Stimulated activated CD8-positive, alpha-beta memory T cell treated with anti-CD3 and anti-CD28 coated beads, Interleukin-2, amount 100 ng/mL, for 1 hour (primary cell): Measurements from ENCODE around the gene GALNT17.

Source experiments
- DNase-seq, 2 donors: peaks; one replicate each; pipeline ENCODE4 v3.0.0-alpha.2; 2020; ENCODE audit warnings: low read depth in 2 of 2

Gene GALNT17

GRCh38 chr7:71393661-71394060, 261.7 kb downstream of the GALNT17 start:
- DNase-seq = no peak

GRCh38 chr7:71402684-71403083, 270.7 kb downstream of the GALNT17 start:
- DNase-seq = no peak

DNA sequence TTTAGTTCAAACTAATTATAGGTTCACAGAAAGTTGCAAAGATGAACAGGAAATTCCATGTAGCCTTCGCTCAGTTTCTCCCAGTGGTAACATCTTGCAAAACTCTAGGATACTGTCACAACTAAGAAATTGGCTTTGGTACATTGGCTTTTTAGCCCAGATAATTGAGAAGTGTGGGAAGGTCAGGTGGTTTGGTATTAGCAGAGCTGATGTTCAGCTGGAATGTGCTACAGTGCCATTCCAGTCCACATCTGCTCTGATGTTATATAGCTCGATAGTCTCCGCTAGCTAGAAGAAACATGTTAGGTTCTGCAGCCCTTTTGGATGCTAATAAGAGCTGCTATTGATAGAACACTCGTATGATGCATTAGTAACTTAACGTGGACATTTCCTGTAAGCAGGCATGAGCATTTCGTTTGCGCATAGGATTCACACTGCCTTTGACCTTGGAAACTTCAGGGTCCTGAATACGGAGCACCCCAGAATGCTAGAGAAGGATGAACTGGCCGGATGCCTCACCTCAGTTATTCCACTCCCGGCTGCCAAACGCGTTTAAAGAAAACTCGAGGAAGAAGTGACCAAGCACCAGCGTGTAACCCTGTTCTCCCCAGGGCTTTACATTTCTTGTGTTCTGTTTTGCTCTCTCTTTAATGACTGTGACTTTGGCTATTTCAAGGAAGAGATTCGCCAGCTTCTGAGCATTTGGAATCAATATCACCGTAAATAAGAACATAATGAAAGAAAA, 271.4 kb downstream of the GALNT17 start:
- DNase-seq = no peak

DNA sequence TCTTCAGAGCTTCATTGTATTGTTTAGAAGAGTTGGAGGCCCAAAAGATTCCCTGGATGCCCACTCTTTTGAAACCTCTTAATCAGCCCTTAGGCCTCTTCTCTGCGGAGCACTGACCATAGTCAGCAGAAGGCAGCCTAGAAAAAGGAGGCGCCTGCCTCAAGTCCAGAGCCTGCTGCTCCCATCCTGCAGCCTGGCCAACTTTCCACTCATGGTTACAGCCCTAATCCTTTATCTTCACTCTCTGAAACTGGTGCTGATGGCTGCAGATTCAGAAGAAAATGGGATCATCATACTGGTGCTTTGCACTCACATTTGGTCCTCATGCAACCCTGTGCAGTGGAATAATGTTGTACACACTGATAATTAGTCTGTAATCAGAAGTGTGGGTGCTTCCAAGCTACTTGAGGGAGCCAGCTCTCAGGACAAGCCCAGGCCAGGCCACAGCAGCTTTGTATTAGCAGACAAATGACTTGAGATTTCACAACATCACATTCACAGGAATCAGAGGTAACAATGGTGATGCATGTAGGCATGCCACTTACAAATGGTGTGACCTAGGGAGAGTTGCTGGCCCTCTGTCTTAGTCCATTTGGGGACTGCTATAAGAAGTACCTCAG, 272.9 kb downstream of the GALNT17 start:
- DNase-seq = no peak

GRCh38 chr7:71408271-71408670, 276.3 kb downstream of the GALNT17 start:
- DNase-seq = no peak

DNA sequence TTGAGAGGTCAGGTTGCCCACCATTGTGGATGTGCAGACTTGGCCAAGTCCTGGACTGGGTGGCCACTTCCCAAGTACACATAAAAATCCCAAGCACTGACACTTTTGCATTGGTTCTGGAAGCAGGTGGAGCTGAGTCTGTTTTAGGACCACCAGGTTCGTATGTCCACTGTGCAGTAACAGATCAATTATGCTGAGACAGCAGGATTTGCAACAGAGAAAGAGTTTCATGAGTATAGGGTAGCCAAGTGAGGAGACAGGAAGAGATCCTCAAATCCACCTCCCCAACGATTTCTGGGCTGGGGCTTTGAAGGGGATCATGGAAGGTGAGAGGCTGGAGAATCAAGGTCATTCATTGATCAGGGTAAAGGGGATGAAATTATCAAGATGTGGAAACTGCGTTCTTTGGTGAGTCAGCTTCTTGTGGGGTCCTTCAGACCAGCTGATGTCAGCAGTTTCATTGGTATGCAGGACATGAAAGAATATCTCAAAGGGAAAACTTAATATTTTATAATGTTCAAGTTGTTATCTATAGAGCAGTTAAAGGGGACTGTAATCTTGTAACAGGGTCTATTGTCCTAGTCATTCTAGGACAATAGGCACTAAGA, 277.7 kb downstream of the GALNT17 start:
- DNase-seq = no peak

GRCh38 chr7:71411475-71411874, 279.5 kb downstream of the GALNT17 start:
- DNase-seq = no peak

- no peak for DNase-seq
Observed at GRCh38 chr7:71414490-71414889, 282.5 kb downstream of the GALNT17 start.

DNA sequence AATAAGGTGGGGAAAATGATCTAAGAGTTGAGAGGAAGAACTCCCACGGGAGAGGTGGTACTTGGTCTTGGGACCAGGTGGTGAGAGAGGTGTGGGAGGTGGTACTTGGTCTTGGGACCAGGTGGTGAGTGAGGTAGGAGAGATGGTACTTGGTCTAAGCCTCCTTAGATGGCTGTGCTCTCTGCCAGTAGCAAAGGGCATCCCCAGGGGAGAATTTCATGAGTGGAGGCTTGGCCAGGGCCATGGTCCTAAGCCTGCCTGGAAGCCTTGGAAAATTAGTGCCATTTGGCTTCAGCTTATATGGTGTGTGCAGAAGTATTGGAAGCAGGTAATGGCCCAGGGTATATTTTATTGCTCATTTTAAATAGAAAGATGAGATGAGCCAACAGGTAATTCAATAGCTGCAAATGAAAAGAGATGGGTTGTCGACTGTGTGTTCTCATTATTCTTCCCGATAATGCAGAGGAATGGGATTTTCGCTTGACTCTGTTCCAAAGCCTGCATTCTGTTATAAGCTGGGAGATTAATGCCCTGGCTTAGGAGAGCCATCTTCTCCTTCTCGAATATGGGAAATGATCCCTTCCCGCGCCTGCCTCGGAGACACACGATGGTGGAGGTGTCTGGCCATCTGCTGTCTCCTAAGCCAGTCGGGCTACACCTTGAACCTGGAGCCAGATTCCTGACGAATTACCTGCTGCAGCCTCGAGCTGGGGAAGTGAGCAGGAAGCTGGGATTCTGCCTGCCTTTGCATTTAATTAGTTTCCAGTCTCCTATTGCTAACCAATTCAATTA, 287.8 kb downstream of the GALNT17 start:
- no peak for DNase-seq

DNA sequence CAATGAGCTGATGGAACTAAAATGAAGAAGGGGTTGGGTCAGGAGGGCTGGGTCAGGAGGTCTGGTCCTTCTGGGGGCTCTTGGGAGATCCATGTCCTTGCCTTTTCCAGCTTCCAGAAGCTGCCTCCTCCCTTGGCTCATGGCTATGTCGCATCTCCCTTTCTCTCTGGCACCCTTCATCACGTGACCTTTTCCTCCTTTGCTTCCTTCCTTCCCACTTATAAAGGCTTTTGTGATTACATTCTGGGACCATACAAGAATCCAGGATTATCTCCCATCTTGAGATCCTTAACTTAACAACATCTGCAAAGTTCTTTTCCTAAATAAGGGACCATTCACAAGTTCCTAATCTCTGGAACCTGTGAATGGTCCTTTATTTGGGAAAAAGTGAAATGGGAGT, 290.2 kb downstream of the GALNT17 start:
- no peak for DNase-seq

GRCh38 chr7:71424166-71425035, 292.5 kb downstream of the GALNT17 start:
- no peak for DNase-seq

DNA sequence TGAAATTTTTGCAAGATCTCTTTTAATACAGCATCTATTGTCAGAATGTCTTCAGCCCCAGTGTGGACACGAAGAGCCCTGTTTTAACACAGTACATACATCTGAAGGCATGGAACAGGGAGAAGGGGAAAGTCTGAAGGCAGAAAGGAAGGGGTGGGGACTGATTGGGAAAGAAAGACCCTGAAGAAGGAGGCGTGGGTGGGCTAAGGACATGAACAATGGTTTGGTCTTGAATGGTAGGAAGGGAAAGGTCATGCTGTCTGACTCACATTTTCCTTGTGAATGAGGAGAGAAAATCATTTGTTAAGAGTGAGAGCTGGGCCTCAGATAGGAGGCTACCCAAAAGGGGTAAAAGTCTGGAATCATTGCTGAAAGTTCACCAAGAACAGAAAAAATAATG, 297.1 kb downstream of the GALNT17 start:
- no peak for DNase-seq

GRCh38 chr7:71430246-71430645, 298.3 kb downstream of the GALNT17 start:
- DNase-seq = no peak

DNA sequence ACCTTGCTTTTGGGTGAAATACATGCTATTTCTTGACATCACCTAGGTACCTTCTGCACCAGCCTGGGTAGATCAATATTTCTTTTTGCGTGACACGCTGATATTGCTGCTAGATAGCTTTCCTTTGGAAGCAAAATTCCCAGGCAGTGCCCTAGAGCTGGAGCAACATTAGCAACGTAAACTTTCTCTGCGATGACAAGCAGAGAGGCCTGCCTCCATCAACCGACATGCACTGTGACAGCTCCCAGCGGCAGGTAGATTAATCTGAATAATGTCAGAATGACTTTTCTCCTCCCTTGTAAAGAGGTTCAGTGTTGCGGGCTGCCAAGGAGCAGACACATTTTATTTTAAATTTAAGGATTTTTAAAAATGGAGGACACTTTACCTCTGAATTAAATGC, 307.4 kb downstream of the GALNT17 start:
- DNase-seq = no peak

- DNase-seq = no peak
Observed at GRCh38 chr7:71442492-71443190, 310.7 kb downstream of the GALNT17 start.

DNA sequence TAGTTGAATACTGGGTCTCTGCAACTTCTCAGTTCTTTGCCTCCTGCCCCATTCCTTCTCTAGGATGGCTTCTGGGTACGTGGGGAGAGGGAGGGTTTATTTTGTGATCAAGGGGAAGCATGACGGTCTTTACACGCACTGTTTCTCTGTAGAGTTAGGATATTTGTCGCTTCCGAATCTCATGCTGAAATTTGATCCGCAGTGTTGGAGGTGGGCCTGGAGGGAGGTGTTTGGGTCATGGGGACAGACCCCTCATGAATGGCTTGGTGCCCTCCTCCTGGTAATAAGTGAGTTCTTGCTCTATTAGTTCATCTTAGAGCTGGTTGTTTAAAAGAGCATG, 311.2 kb downstream of the GALNT17 start:
- no peak for DNase-seq

GRCh38 chr7:71444130-71444529, 312.2 kb downstream of the GALNT17 start:
- DNase-seq = no peak

GRCh38 chr7:71453630-71454029, 321.7 kb downstream of the GALNT17 start:
- no peak for DNase-seq

GRCh38 chr7:71454981-71455380, 323.0 kb downstream of the GALNT17 start:
- DNase-seq = no peak

- DNase-seq = no peak
Observed at GRCh38 chr7:71457021-71457420, 325.1 kb downstream of the GALNT17 start.
